Osteocyte (in vitro differentiated cells): ENCODE results near the gene PGAP6. TPM values are rescaled to one million over a fixed set of nuclear protein-coding genes. Genes with fewer than 3 reads are reported as not detected.

ENCODE experiments used
- DNase-seq: peaks from one replicate; pipeline ENCODE4 v3.0.0; 2021; ENCODE audit warnings: mixed read lengths; ENCODE audit not compliant: unreplicated experiment; ENCODE audit errors: extremely low spot score
- H3K27ac Mint-ChIP-seq: one replicate; pipeline ENCODE4 v1.8.0; 2021; ENCODE audit warnings: mild to moderate bottlenecking, mixed read lengths; ENCODE audit not compliant: unreplicated experiment
- H3K27me3 Mint-ChIP-seq: one replicate; pipeline ENCODE4 v1.8.0; 2021; ENCODE audit warnings: mixed read lengths; ENCODE audit not compliant: unreplicated experiment
- H3K36me3 Mint-ChIP-seq: one replicate; pipeline ENCODE4 v1.8.0; 2021; ENCODE audit warnings: mixed read lengths; ENCODE audit not compliant: unreplicated experiment
- H3K4me1 Mint-ChIP-seq: one replicate; pipeline ENCODE4 v1.8.0; 2021; ENCODE audit warnings: mixed read lengths; ENCODE audit not compliant: unreplicated experiment
- H3K4me3 Mint-ChIP-seq: one replicate; pipeline ENCODE4 v1.8.0; 2021; ENCODE audit warnings: mild to moderate bottlenecking, moderate library complexity, mixed read lengths; ENCODE audit not compliant: unreplicated experiment
- H3K9me3 Mint-ChIP-seq: one replicate; pipeline ENCODE4 v1.8.0; 2021; ENCODE audit warnings: mixed read lengths; ENCODE audit not compliant: unreplicated experiment
- CTCF ChIP-seq: fragments of 200-600 bp; sonication (generic); IDR thresholded peaks from 2 replicates; pipeline ENCODE4 v1.5.0; 2021; ENCODE audit warnings: antibody characterized with exemption, mild to moderate bottlenecking, moderate library complexity
- total RNA-seq: library from RNA; stranded (reverse); gene quantifications from 2 replicates; pipeline ENCODE4 v1.2.1, GENCODE V29; 2021

PGAP6 gene
- total RNA-seq, 1 donor from 2014 or later, result 59.3 TPM

GRCh38 chr16:386641-387156 lies 4.9 kb upstream of the PGAP6 start:
- Mint-ChIP-seq H3K27me3 (no peaks in the 10 kb centered on the region), H3K36me3 (no peaks in the 10 kb centered on the region), H3K9me3 (no peaks in the 10 kb centered on the region), H3K27ac (no peak overlapping the region), H3K4me3 (no peak overlapping the region), H3K4me1 (peaks cover 15% of the 10 kb centered on the region)
- no peak for DNase-seq
- peak; percentile 25 for TF ChIP-seq CTCF

- no peak for DNase-seq
- H3K27me3 Mint-ChIP-seq, result no peaks in the 10 kb centered on the region
- no peak for TF ChIP-seq CTCF
- H3K27ac Mint-ChIP-seq, result no peak overlapping the region
- H3K36me3 Mint-ChIP-seq, result no peaks in the 10 kb centered on the region
- peaks cover 22% of the 10 kb centered on the region for H3K4me1 Mint-ChIP-seq
- peak overlapping the region; percentile 82 for H3K4me3 Mint-ChIP-seq
- no peaks in the 10 kb centered on the region for H3K9me3 Mint-ChIP-seq
These were observed 1.7 kb upstream of the PGAP6 start for GRCh38 chr16:383326-384051.

GRCh38 chr16:381012-381788 lies 578 bp downstream of the PGAP6 start:
- peak; percentile 87 for DNase-seq
- Mint-ChIP-seq H3K27ac (no peak overlapping the region), H3K4me3 (peak overlapping the region; percentile 74), H3K9me3 (no peaks in the 10 kb centered on the region), H3K36me3 (peaks cover 1% of the 10 kb centered on the region), H3K27me3 (no peaks in the 10 kb centered on the region), H3K4me1 (peaks cover 19% of the 10 kb centered on the region)
- no peak for TF ChIP-seq CTCF

GRCh38 chr16:380762-381011 lies 1.1 kb downstream of the PGAP6 start:
- H3K27ac Mint-ChIP-seq, result no peak overlapping the region
- peaks cover 19% of the 10 kb centered on the region for H3K4me1 Mint-ChIP-seq
- DNase-seq, result no peak
- TF ChIP-seq CTCF, result no peak
- H3K27me3 Mint-ChIP-seq, result no peaks in the 10 kb centered on the region
- H3K4me3 Mint-ChIP-seq, result peak overlapping the region; percentile 74
- H3K9me3 Mint-ChIP-seq, result no peaks in the 10 kb centered on the region
- H3K36me3 Mint-ChIP-seq, result peaks cover 3% of the 10 kb centered on the region
